CMK (cell line): ENCODE results near the gene ZNF750.

Source experiments
- DNase-seq: peaks from one replicate; pipeline ENCODE4 v3.0.0-alpha.2; 2010; ENCODE audit warnings: low read depth

Gene ZNF750

DNA sequence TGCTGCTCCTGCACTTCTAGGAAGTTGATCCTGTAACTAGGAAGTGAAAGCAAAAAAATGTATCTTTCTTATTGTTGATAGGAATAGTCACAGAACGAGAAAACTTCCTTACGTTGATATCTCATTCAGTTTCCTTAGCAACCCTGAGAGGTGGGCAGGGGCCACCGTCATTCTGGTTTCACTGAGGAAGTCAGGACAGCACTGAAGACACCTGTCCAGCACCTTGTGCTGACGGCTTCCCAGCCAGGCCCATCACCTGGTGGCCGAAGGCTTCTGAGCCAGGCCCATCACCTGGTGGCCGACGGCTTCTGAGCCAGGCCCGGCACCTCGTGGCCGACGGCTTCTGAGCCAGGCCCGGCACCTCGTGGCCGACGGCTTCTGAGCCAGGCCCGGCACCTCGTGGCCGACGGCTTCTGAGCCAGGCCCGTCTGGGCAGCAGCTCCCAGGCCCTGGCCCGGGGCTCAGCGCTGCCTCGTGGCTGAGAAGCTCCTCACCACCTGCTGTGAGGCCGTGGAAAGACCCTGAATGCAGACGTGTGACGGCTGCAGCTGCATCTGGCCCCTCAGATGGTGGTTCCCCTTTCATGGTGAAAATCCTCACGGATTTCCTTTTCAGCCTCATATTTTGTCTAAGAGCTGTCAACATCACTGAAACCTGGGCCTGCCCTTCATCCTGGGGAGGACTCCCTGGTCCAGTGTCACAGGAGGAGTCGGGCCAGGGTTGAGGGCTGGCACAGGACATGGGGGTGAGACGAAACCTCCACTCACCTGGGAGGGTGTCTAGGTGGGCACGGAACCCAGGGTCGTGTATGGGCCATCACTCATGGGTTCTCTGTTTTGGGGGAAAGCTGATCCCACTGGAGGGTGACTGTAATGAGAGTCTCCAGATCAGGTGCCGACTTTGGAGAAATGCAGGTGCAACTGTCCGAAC is 33.0 kb upstream of the ZNF750 start:
- no peak for DNase-seq

DNA sequence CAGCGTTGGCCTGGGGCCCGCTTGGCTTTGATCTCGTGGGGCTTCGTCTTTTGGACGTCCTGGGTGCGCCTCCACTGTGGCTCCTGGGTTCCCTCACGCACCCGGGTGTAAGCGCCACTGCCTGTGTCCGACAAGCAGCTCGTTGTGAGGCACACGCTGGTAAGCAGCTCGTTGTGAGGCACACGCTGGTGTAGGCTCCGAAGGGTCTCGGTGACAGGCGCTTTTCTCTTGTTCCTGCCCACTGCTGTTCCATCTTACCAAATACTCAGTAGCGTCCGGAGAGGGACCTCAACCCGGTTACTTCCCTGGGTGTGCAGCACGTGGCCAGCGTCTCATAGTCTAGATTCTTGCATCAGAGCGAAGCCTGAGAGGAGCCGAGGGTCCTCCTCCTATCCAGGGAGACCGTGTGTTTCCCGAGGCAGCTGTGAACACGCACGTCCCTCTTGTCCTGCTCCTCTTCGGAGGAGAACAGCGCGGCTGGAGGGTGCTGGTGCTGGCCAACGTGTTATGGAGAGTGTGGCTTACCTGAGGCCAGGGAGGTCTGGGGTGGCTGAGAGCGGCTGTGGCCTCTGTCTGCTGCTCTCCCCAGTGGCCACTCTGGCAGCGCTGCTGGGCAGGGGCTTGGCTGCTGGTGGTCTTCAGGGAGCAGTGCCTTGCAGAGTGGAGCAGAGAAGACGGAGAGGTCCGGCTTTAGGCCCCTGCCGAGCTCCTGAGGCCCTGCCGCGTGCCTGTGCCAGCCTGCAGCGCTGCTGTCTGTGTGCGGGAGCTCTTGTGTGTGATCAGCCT is 32.1 kb upstream of the ZNF750 start:
- DNase-seq = no peak

- DNase-seq = no peak
These were observed 31.4 kb upstream of the ZNF750 start for GRCh38 chr17:82871056-82871775.

DNA sequence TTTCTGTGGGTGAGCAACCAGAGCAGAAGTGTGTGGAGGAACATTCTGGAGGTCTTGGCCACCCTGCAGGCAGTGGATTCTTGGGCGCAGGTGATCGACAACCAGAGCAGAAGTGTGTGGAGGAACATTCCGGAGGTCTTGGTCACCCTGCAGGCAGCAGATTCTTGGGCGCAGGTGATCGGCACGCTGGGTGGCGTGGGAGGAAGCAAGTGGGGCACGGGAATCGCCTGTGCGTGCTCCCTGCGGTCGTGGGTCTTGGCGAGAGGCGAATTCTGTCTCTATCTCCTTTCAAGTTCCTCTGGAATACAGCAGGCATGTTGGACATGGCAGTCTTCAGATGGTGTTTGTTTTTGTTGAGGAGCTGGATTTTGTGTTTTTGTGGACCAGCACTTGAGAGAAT is 30.7 kb upstream of the ZNF750 start:
- DNase-seq = no peak

DNA sequence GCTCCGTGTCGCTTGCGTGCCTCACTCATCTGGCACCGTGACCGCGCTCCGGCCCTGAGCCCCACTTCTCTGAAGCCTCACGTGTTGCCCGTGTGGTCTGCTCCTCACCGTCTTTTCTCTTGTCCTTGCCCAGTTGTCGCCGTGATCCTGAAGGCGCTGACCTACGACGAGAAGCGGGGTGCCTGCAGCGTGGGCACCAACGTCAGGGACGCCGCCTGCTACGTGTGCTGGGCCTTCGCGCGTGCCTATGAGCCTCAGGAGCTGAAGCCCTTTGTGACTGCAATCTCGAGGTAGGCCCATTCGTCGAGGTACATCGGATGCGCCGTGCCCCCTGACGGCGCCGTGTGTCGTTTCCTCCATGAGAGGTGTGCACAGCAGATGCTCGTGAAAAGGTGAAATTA is 30.3 kb upstream of the ZNF750 start:
- DNase-seq = no peak

DNA sequence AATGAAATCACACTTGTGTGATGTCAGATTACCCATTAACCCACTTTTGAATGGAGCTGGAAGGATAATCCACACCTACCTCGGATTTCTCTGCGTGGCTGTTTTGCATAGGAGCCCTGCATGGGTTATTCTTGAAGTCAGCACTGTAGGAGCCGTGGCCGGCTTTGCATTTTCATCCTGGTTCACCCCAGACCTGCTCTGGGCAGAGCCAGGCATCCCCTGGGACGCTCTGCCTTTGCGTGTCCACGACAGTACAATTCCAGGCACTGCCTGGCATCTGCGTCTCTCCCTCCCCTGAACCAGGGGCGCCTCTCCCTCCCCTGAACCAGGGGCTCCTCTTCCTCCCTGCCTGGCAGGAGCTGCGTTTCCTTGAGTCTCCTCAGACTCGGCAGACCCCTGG is 29.7 kb upstream of the ZNF750 start:
- no peak for DNase-seq

DNA sequence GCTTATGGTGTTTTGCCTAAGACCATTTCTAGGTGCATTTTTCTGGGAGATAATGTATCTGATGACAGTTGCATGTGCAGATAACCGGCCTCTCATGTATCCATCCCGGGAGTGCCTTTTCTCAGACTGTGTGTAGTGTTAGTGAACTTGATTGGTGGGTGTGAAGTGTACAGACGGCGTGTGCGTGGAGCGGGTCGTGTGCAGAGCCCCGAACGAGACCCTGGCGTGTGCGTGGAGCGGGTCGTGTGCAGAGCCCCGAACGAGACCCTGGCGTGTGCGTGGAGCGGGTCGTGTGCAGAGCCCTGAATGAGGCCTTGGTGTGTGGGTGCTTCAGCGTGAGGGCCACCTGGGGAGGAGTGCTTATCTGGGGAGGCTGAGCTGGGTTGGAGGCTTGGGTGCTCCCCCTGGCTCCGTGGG is 28.9 kb upstream of the ZNF750 start:
- no peak for DNase-seq

- DNase-seq = no peak
These were observed 28.0 kb upstream of the ZNF750 start for GRCh38 chr17:82867763-82868325.

DNA sequence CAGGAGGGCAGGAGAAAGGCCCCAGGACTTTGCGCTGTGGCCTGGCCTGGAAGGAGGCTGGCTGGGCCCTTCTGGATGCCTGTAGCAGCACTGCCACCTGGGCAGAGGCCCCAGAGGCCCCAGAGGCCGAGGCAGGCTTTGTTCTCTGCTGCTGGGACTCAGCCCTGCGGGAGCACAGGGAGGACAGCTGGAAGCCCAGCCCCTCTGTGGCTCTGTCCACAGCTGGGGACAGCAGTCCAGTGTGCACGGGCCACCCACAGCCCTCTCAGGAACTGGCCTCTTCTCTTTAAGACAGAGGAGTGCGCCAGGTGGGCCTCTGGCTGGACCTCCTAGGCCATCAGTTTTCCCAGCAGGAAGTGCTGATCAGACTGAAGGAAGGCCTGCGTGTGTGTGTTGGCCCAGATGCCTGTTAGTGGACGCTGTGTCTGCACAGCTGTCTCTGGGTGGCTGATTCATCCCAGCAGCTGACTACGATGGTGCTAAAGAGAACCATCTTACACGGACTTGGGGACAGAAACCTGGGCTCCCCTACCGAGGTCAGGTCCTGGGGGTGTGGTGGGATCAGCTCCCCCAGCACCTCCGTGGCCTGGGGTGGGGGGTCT is 26.9 kb upstream of the ZNF750 start:
- DNase-seq = no peak

DNA sequence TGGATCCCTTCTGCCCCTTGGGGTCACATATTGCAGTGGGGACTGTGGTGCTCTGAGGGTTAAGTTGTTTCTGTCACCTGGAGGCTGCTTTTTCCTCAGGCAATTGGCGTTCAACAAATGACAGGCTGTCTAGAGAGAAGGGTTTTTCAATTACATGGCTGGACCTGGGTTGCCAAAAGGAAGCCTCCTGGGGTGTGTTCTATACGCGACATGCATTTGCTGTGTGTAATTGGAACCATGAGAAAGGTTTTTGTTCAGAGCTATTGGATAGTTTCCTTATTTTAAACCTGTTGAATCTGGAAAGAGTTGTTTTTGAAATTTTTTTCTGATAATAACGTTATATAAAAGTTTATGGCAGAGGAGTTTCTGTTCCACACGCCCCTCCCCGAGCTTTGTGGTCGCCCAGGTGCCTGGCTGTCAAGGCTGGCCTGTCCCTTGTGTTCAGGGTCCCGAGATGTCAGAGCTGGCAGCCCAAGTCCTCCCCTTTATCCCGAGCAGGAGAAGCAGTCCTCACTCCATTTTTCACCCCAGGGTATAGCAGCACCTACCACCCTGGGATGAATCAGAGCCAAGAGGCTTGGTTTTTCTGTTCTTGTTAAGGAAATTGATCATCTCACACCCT is 26.1 kb upstream of the ZNF750 start:
- DNase-seq = no peak

- DNase-seq = no peak
These were observed 25.5 kb upstream of the ZNF750 start for GRCh38 chr17:82865274-82865673.

GRCh38 chr17:82864713-82865248 is 25.0 kb upstream of the ZNF750 start:
- no peak for DNase-seq

- DNase-seq = no peak
These were observed 24.3 kb upstream of the ZNF750 start for GRCh38 chr17:82863941-82864712.

- DNase-seq = no peak
These were observed 23.6 kb upstream of the ZNF750 start for GRCh38 chr17:82863383-82863940.

GRCh38 chr17:82862737-82863382 is 23.0 kb upstream of the ZNF750 start:
- DNase-seq = no peak

- no peak for DNase-seq
These were observed 22.4 kb upstream of the ZNF750 start for GRCh38 chr17:82862191-82862590.

- no peak for DNase-seq
These were observed 21.6 kb upstream of the ZNF750 start for GRCh38 chr17:82861393-82861775.

- no peak for DNase-seq
These were observed 21.0 kb upstream of the ZNF750 start for GRCh38 chr17:82860606-82861392.
